PC-9 (cell line): ENCODE results near the gene TMEM47. TPM values are rescaled to one million over a fixed set of nuclear protein-coding genes. Genes with fewer than 3 reads are reported as not detected.
A peak's percentile ranks its signal among the peaks of the same experiment; 100 is the strongest.

Source experiments
- BruUV-seq: library from RNA; stranded (reverse); fragments of 400-500 nt; replicated peaks from 2 replicates; lab custom pipeline; 2021; lab: Mats Ljungman, UMichigan
- CTCF ChIA-PET: fragments of 300-600 bp; sonication (Branson Sonifier 250); formaldehyde crosslinking; loops from one replicate; lab custom pipeline; 2022; ENCODE audit warnings: antibody characterized with exemption; lab: Charles Lee
- POLR2A ChIA-PET: fragments of 300-600 bp; sonication (Branson Sonifier 250); formaldehyde crosslinking; loops from one replicate; lab custom pipeline; 2022; ENCODE audit warnings: antibody characterized with exemption; ENCODE audit not compliant: unreplicated experiment; lab: Charles Lee
- DNase-seq, 2 experiments: peaks; one replicate each; pipeline versions ENCODE4 v3.0.0 to v3.0.0-alpha.2; 2015 to 2022; ENCODE audit warnings: mixed read lengths in 1 of 2
- H2AFZ ChIP-seq: fragments of 200-600 bp; sonication (generic); 2 replicates; pipeline ENCODE4 v1.8.1; 2017; ENCODE audit warnings: antibody characterized with exemption
- H3F3A ChIP-seq: fragments of 200-600 bp; sonication (generic); 2 replicates; pipeline ENCODE4 v1.8.1; 2017; ENCODE audit warnings: antibody characterized with exemption, mild to moderate bottlenecking, low read depth; ENCODE audit not compliant: insufficient read depth
- H3K27ac ChIP-seq: fragments of 200-600 bp; sonication (generic); 2 replicates; pipeline ENCODE4 v1.6.1; 2016; ENCODE audit warnings: mixed run types
- H3K27me3 ChIP-seq: fragments of 200-600 bp; sonication (generic); 2 replicates; pipeline ENCODE4 v1.6.1; 2016; ENCODE audit warnings: low read depth, mixed run types; ENCODE audit not compliant: insufficient read depth
- H3K36me3 ChIP-seq: fragments of 200-600 bp; sonication (generic); 2 replicates; pipeline ENCODE4 v1.6.1; 2016; ENCODE audit warnings: low read depth, mixed run types
- H3K4me1 ChIP-seq: fragments of 200-600 bp; sonication (generic); replicated peaks from 2 replicates; pipeline ENCODE4 v1.6.1; 2016; ENCODE audit warnings: mixed run types; ENCODE audit not compliant: insufficient read depth
- H3K4me2 ChIP-seq: fragments of 200-600 bp; sonication (generic); 2 replicates; pipeline ENCODE4 v1.6.1; 2017; ENCODE audit warnings: mixed run types
- H3K4me3 ChIP-seq: fragments of 200-600 bp; sonication (generic); 2 replicates; pipeline ENCODE4 v1.6.1; 2016; ENCODE audit warnings: mixed run types
- H3K79me2 ChIP-seq: fragments of 200-600 bp; sonication (generic); 2 replicates; pipeline ENCODE4 v1.6.1; 2017; ENCODE audit warnings: low read depth, mixed run types
- H3K9me2 ChIP-seq: fragments of 200-600 bp; sonication (generic); 2 replicates; pipeline ENCODE4 v1.8.1; 2017; ENCODE audit warnings: mild to moderate bottlenecking; ENCODE audit not compliant: insufficient read depth
- H3K9me3 ChIP-seq: fragments of 200-600 bp; sonication (generic); 2 replicates; pipeline ENCODE4 v1.8.1; 2016; ENCODE audit warnings: low read depth; ENCODE audit not compliant: insufficient read depth
- H4K20me1 ChIP-seq: fragments of 200-600 bp; sonication (generic); 2 replicates; pipeline ENCODE4 v1.8.1; 2017; ENCODE audit not compliant: insufficient read depth
- EZH2 ChIP-seq: fragments of 200-600 bp; sonication (generic); IDR thresholded peaks from 2 replicates; pipeline ENCODE4 v1.8.0; 2017; ENCODE audit warnings: antibody characterized with exemption, low read depth
- intact Hi-C: fragments of 100-400 bp; cut with micrococcal nuclease; formaldehyde crosslinking; loops from one replicate; pipeline ENCODE4 v1.10.0; 2022; ENCODE audit not compliant: unreplicated experiment
- total RNA-seq: library from RNA; stranded (reverse); gene quantifications from 2 replicates; pipeline ENCODE4 v1.2.3, GENCODE V29; 2021
- TF ChIP-seq, protein P1 (sequence below): fragments of 200-600 bp; sonication (generic); conservative IDR thresholded peaks from 2 replicates; pipeline ENCODE4 v1.6.1; 2017; ENCODE audit warnings: mixed run types, antibody characterized with exemption, mild to moderate bottlenecking, moderate library complexity

The TMEM47 gene
- total RNA-seq, 1 experiment from 2014 or later, result not detected

- no peak for DNase-seq
- BruUV-seq, result no TSS peak
- H3K4me1 ChIP-seq, result no peaks in the 10 kb centered on the region
- no peaks in the 10 kb centered on the region for H3K79me2 ChIP-seq
- H2AFZ ChIP-seq, result no peak overlapping the region
- H3K4me2 ChIP-seq, result no peak overlapping the region
- TF ChIP-seq EZH2, result no peak
- TF ChIP-seq, protein P1, sequence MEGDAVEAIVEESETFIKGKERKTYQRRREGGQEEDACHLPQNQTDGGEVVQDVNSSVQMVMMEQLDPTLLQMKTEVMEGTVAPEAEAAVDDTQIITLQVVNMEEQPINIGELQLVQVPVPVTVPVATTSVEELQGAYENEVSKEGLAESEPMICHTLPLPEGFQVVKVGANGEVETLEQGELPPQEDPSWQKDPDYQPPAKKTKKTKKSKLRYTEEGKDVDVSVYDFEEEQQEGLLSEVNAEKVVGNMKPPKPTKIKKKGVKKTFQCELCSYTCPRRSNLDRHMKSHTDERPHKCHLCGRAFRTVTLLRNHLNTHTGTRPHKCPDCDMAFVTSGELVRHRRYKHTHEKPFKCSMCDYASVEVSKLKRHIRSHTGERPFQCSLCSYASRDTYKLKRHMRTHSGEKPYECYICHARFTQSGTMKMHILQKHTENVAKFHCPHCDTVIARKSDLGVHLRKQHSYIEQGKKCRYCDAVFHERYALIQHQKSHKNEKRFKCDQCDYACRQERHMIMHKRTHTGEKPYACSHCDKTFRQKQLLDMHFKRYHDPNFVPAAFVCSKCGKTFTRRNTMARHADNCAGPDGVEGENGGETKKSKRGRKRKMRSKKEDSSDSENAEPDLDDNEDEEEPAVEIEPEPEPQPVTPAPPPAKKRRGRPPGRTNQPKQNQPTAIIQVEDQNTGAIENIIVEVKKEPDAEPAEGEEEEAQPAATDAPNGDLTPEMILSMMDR, result peak; percentile 54; the same call in 1 of the 2 replicates
- H4K20me1 ChIP-seq, result no peaks in the 10 kb centered on the region
- ChIA-PET CTCF (no interaction called here), POLR2A (no interaction called here)
- H3F3A ChIP-seq, result no peaks in the 10 kb centered on the region
- H3K9me3 ChIP-seq, result no peaks in the 10 kb centered on the region
- no peaks in the 10 kb centered on the region for H3K27me3 ChIP-seq
- no peaks in the 10 kb centered on the region for H3K9me2 ChIP-seq
- intact Hi-C loops, result no loop called here
- H3K36me3 ChIP-seq, result no peaks in the 10 kb centered on the region
- H3K4me3 ChIP-seq, result no peak overlapping the region
- no peak overlapping the region for H3K27ac ChIP-seq
Measured at GRCh38 chrX:34578237-34578636, 78.8 kb downstream of the TMEM47 start.
